Eye (tissue), 1 donor: ENCODE data around the gene SLC16A12.

Source experiments
- DNase-seq: peaks from one replicate; pipeline ENCODE4 v3.0.0-alpha.2; 2015

SLC16A12 gene

DNA sequence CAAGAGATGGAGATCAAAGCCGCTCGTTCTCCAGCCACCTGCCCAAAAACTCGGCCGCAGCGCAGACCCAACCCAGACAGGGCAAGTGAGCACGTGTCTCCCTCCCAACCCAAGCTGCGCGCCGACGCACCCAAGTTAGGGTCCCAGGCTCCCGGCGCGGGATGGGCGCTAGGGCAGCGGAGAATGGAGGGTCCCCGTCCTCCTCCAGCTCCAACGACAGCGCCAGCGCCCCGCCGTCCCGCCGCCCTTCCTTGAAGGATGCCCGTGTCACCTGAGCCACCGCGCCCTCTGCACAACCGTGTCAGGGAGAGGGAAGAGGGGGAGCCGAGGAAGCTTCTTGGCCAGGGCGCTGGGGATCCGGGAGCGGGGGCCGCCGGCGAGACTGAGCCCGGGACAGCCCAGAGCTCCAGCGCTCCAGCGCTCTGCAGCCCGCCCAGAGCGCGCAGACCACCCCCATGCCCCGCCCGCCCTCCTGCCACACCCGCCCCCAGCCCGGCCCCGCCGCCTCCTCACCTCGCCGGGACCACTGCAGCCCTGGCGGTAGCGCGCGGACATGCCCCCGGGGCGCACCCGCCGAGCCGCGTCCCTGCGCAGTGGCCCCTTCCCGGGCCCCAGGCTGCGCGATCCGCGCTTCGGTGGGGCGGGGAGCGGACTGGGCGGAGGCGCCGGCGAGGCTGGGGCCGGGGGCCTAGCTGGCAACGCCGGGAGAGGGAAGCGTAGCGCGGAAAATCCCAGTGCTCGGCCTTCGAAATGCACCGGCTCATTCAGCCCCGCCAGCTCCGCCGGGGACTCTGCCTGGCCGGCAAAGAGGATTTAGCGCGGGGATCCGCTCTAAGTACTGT lies at the start of gene SLC16A12:
Gene SLC16A12 (minus strand): TSS at position 424 of the 842 bp plus-strand sequence. CDS start 73,016 bp downstream, outside the sequence.
- DNase-seq: peak; percentile 80

- no peak for DNase-seq
Observed at GRCh38 chr10:89582022-89582421, 46.6 kb upstream of the SLC16A12 start.

GRCh38 chr10:89580243-89580642 lies 44.8 kb upstream of the SLC16A12 start:
- no peak for DNase-seq

DNA sequence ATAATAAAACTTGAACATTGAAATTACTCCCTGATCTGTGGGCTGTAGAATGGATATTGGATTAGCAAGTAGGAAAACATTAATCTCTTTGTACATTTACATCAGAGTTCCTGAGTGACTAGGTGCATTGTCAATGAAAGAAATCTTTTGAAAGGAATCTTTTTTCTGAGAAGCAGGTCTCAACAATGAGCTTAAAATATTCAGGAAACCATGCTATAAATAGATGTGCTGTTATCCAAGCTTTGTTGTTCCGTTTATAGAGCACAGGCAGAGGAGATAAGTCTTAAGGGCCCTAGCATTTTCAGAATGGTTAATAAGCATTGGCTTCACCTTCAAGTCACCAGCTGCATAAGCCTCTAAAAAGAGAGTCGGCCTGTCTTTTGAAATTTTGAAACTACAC lies 41.3 kb upstream of the SLC16A12 start:
- DNase-seq: no peak

- no peak for DNase-seq
Observed at GRCh38 chr10:89576022-89576421, 40.6 kb upstream of the SLC16A12 start.

- no peak for DNase-seq
Observed at GRCh38 chr10:89575031-89575430, 39.6 kb upstream of the SLC16A12 start.

- DNase-seq: no peak
Observed at GRCh38 chr10:89574368-89574767, 39.0 kb upstream of the SLC16A12 start.

GRCh38 chr10:89567576-89568245 lies 32.3 kb upstream of the SLC16A12 start:
- DNase-seq: no peak

DNA sequence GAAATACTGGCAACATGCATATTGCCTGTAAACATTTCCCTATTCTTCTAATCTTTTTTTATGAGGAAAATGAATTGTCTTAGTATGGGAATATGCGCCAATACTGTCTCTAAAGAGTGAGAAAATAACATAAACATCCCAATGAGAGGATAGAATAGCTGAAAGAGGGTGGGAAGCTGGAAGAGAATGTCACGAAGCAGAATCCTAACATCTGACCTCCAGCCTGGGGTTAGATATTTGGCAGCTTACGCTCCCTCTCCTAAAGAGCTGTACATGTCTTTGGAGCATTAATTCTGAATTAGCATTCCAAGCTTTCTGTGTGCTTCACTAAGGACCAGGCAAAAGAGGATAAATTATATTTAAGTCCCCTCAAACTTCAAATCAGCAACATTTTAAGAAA lies 31.6 kb upstream of the SLC16A12 start:
- DNase-seq: no peak

GRCh38 chr10:89566095-89566950 lies 30.9 kb upstream of the SLC16A12 start:
- DNase-seq: no peak

- no peak for DNase-seq
Observed at GRCh38 chr10:89565180-89565579, 29.8 kb upstream of the SLC16A12 start.

- peak; percentile 75 for DNase-seq
Observed at GRCh38 chr10:89563861-89564478, 28.6 kb upstream of the SLC16A12 start.

GRCh38 chr10:89563311-89563710 lies 27.9 kb upstream of the SLC16A12 start:
- no peak for DNase-seq

DNA sequence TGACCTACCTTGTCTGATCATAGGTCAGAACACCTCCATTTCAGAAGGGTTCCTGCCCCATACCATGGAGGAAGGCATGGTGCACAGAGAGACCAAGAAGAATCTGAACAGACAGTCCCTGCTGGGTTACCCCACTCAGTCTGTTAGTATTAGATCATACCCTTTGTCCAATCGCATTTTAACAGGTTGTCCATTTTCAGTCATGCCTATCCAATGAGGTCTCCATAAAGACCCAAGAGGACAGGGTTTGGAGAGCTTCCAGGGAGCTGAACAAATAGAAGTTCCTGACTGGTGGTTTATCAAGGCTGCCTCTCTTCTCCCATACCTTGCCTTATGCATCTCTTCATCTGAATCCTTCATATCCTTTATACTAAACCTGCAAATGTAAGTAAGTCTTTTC lies 21.2 kb upstream of the SLC16A12 start:
- DNase-seq: no peak

DNA sequence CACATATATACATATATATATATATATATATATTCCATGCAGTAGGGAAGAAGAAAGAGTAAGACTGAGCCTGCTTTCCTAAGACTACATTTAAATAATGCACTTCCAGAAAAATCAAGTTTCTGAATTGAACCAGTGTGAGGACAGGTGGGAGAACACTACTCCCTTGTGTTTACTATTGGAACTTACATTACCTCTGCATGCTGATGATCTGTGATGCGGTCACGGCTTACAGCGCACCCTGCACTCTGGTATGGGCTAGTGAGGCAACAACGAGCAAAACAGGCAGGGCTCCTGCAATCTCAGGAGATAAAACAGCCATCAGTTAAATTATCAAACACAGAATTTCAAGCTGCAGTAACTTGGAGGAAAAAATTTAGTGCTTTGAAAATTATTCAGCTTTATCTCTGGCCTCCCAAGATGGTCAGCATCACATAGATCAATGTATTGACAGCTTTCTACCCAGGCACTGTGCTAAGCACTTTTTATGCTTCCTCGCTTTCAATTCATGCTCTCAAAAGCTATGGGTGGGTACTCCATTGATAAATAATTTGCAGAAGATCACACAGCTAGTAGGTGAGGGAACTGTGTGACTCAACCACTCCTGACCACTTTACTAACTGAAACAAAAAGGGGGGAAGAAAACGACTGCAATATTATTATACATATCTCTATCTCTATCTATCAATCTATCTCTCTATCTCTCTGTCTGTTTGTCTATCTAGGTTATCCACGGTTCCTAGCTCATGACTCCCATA lies 20.5 kb upstream of the SLC16A12 start:
- DNase-seq: no peak

- DNase-seq: no peak
Observed at GRCh38 chr10:89554433-89554832, 19.0 kb upstream of the SLC16A12 start.

DNA sequence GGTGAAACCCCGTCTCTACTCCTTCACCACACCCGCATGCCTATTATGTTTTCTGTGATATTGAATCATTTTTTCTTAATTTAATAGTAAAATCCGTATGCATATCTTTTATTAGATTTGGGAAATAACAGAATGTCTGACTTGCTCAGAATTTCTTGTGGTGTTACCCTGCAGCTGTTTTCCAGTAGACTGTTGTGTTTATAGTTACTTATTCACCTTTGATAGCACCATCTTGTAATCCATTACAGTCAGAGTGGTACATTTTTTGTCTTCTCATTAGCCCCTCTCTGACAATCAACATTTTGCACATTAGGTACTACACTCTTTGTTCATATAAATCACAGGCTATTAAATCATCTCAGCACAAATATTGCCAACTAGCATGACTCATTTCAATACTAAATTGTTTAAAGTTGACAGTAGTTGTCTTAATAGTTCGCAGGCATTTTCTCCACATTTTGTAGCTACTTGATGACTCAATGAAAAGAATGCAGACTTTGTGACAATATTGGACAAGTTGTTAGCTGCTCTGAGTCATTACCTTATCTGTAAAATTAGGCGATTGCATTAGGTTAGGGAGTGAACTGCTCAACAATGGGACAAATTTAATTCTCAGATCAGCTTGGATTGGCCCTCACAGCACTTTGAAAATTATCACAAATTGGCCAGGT lies 17.8 kb upstream of the SLC16A12 start:
- no peak for DNase-seq

- no peak for DNase-seq
Observed at GRCh38 chr10:89552213-89552612, 16.8 kb upstream of the SLC16A12 start.

- no peak for DNase-seq
Observed at GRCh38 chr10:89550509-89550908, 15.1 kb upstream of the SLC16A12 start.

DNA sequence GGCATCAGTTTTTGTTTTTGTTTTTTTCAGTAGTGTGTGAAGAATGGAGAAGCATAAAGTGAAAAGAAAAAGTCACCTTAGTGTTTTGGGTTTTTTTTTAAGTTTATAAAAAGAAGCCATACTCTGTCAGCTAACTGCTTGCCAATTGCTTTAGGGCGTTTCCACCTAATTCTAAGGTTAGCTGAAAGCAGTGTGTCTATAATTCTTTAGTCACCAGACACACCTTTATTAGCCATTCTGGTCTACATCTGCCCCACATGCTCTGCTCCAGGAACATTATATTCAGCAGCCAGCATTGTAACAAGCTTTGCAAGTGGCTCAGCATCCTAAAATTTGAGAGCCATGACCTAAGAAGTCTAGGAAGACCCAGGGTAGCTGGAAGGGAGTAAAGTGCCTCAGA lies 14.1 kb upstream of the SLC16A12 start:
- DNase-seq: no peak

DNA sequence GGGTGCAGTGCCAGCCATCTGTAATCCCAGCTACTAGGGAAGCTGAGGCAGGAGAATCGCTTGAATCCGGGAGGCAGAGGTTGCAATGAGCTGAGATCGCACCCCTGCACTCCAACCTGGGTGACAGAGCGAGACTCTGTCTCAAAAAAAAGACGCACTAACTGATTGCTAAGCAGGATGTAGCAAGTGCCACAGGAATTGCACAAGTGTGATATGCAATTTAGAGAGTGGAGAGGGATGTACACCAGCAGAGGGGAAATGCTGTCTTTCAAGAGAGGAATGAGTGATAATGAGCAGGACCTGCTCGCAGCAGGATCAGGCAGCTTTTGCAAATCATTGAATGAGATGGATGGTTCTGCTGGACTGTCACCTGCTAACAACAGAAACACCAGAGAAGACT lies 13.3 kb upstream of the SLC16A12 start:
- no peak for DNase-seq
